ENCODE data around the gene THBS2. TPM values are rescaled to one million over a fixed set of nuclear protein-coding genes. Genes with fewer than 3 reads are reported as not detected.

Gene THBS2
- total RNA-seq: 94.1 and 441 TPM in 2 replicates

GRCh38 chr6:169253337-169254238 is at the start of gene THBS2:
Gene THBS2, minus strand, starts transcription at chr6:169253846. Its CDS starts 3,062 bp downstream, at chr6:169250784.

Data from epithelial cell of alveolus of lung (primary cell).